Lower leg skin (tissue), 3 donors: ENCODE data around the gene GATB.

Source experiments
- POLR2A ChIP-seq, 2 donors: fragments of 450-650 bp; IDR thresholded peaks; one replicate each; pipeline ENCODE4 v1.6.1; 2016 to 2017; ENCODE audit warnings: antibody characterized with exemption in 2 of 2, mild to moderate bottlenecking in 1 of 2, moderate library complexity in 1 of 2
- TF ChIP-seq, protein P1 (sequence below), 3 donors: fragments of 450-650 bp; IDR thresholded peaks; one replicate each; pipeline ENCODE4 v1.5.1; 2016; ENCODE audit warnings: antibody characterized with exemption in 3 of 3, mild to moderate bottlenecking in 3 of 3, moderate library complexity in 2 of 3

- TF ChIP-seq, protein P1, sequence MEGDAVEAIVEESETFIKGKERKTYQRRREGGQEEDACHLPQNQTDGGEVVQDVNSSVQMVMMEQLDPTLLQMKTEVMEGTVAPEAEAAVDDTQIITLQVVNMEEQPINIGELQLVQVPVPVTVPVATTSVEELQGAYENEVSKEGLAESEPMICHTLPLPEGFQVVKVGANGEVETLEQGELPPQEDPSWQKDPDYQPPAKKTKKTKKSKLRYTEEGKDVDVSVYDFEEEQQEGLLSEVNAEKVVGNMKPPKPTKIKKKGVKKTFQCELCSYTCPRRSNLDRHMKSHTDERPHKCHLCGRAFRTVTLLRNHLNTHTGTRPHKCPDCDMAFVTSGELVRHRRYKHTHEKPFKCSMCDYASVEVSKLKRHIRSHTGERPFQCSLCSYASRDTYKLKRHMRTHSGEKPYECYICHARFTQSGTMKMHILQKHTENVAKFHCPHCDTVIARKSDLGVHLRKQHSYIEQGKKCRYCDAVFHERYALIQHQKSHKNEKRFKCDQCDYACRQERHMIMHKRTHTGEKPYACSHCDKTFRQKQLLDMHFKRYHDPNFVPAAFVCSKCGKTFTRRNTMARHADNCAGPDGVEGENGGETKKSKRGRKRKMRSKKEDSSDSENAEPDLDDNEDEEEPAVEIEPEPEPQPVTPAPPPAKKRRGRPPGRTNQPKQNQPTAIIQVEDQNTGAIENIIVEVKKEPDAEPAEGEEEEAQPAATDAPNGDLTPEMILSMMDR (IDR thresholded peaks at IDR 0.05) = no peak
- TF ChIP-seq POLR2A (IDR thresholded peaks at IDR 0.05) = no peak
Measured at GRCh38 chr4:151721916-151722315, 38.9 kb downstream of the GATB start.
